Measurements from ENCODE around the gene BDKRB2.

GRCh38 chr14:96265383-96266095 lies 60.9 kb downstream of the BDKRB2 start:
- TF ChIP-seq FOXP2 (optimal IDR thresholded peaks at IDR 0.05; ENCODE audit: control extremely low read depth, extremely low read length, insufficient read depth) (no peak), EZH2 (IDR thresholded peaks at IDR 0.05) (no peak)
